Measurements from ENCODE around the gene PKP1.

The PKP1 gene

DNA sequence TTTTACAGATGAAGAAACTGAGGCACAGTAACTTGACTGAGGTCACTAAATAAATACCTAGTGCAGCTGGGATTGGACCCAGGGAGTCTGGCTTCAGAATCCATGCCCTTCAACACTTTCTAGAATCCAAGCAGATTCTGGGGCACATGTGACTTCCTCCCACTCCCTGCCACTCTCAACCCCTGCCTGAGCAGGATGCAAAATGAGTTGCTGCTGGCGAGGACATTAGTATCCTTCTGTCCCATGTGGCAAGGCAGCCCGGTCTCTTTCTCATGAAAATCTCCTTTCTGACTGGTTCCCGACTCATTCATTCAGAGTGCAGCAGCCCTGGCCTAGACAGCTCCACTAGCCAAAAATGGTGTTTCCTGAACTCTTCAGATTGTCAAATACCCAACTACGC is 65.8 kb downstream of the PKP1 start:
- TF ChIP-seq EZH2 (IDR thresholded peaks at IDR 0.05; ENCODE audit: borderline replicate concordance, low read depth, low read length, severe bottlenecking) = no peak
- TF ChIP-seq, protein P1, sequence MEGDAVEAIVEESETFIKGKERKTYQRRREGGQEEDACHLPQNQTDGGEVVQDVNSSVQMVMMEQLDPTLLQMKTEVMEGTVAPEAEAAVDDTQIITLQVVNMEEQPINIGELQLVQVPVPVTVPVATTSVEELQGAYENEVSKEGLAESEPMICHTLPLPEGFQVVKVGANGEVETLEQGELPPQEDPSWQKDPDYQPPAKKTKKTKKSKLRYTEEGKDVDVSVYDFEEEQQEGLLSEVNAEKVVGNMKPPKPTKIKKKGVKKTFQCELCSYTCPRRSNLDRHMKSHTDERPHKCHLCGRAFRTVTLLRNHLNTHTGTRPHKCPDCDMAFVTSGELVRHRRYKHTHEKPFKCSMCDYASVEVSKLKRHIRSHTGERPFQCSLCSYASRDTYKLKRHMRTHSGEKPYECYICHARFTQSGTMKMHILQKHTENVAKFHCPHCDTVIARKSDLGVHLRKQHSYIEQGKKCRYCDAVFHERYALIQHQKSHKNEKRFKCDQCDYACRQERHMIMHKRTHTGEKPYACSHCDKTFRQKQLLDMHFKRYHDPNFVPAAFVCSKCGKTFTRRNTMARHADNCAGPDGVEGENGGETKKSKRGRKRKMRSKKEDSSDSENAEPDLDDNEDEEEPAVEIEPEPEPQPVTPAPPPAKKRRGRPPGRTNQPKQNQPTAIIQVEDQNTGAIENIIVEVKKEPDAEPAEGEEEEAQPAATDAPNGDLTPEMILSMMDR (IDR thresholded peaks at IDR 0.05; ENCODE audit: borderline replicate concordance, extremely low read depth, low read length, poor library complexity, severe bottlenecking) = no peak
- no peak overlapping the region for H3K4me3 ChIP-seq (ENCODE audit: low read depth in 1 of 2, low read length in 2 of 2)
- H3K27me3 ChIP-seq (ENCODE audit: insufficient read depth, low read length, poor library complexity) = no peaks in the 10 kb centered on the region

DNA sequence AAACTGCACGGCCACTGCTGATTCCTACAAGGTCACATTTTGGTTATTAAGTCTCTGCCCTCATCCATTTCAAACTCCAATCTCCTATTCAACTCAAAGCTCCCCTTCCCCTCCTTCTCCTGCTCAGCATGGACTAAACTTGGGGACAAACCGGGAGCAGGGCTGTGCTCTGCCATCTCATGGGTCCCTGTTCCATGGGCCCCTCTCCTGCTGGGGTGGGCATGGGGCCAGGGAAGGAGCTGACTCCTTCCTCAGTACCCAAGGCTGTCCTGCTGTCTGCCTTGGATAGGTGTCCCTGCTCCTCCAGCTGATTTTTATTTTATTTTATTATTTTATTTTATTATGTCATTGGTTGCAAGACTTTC is 67.0 kb downstream of the PKP1 start:
- H3K4me3 ChIP-seq (ENCODE audit: low read depth in 1 of 2, low read length in 2 of 2) = no peak overlapping the region
- ATAC-seq (ENCODE audit: insufficient read depth, low read depth) (no peak), DNase-seq (no peak)
- no peak overlapping the region for H3K9ac ChIP-seq (ENCODE audit: low read depth, low read length)
- no peaks in the 10 kb centered on the region for H3K9me3 ChIP-seq (ENCODE audit: insufficient read depth, low read length, severe bottlenecking)
- H2AFZ ChIP-seq (ENCODE audit: low read depth, low read length) = no peak overlapping the region
- no peaks in the 10 kb centered on the region for H3K79me2 ChIP-seq (ENCODE audit: insufficient read depth, low read length)
- H3K36me3 ChIP-seq (ENCODE audit: insufficient read depth, low read length) = no peaks in the 10 kb centered on the region
- H4K20me1 ChIP-seq (ENCODE audit: insufficient read depth, low read length) = no peaks in the 10 kb centered on the region
- no peak overlapping the region for H3K4me2 ChIP-seq (ENCODE audit: insufficient read depth, low read length)
- H3K27ac ChIP-seq (ENCODE audit: low read length) = no peak overlapping the region
- H3K4me1 ChIP-seq (ENCODE audit: insufficient read depth, low read length) = no peaks in the 10 kb centered on the region
- no peak for TF ChIP-seq EZH2 (IDR thresholded peaks at IDR 0.05; ENCODE audit: borderline replicate concordance, low read depth, low read length, severe bottlenecking)
- TF ChIP-seq, protein P1 (IDR thresholded peaks at IDR 0.05; ENCODE audit: borderline replicate concordance, extremely low read depth, low read length, poor library complexity, severe bottlenecking) = no peak
- no peaks in the 10 kb centered on the region for H3K27me3 ChIP-seq (ENCODE audit: insufficient read depth, low read length, poor library complexity)

More for the DNA sequence above, 65.8 kb downstream of the PKP1 start:
- no peak overlapping the region for H2AFZ ChIP-seq (ENCODE audit: low read depth, low read length)
- H3K36me3 ChIP-seq (ENCODE audit: insufficient read depth, low read length) = no peaks in the 10 kb centered on the region
- H3K9me3 ChIP-seq (ENCODE audit: insufficient read depth, low read length, severe bottlenecking) = no peaks in the 10 kb centered on the region
- no peak for DNase-seq
- no peak for ATAC-seq (ENCODE audit: insufficient read depth, low read depth)
- H3K79me2 ChIP-seq (ENCODE audit: insufficient read depth, low read length) = no peaks in the 10 kb centered on the region
- H4K20me1 ChIP-seq (ENCODE audit: insufficient read depth, low read length) = no peaks in the 10 kb centered on the region
- no peak overlapping the region for H3K4me2 ChIP-seq (ENCODE audit: insufficient read depth, low read length)
- no peak overlapping the region for H3K9ac ChIP-seq (ENCODE audit: low read depth, low read length)
- H3K27ac ChIP-seq (ENCODE audit: low read length) = no peak overlapping the region
- H3K4me1 ChIP-seq (ENCODE audit: insufficient read depth, low read length) = no peaks in the 10 kb centered on the region

DNA sequence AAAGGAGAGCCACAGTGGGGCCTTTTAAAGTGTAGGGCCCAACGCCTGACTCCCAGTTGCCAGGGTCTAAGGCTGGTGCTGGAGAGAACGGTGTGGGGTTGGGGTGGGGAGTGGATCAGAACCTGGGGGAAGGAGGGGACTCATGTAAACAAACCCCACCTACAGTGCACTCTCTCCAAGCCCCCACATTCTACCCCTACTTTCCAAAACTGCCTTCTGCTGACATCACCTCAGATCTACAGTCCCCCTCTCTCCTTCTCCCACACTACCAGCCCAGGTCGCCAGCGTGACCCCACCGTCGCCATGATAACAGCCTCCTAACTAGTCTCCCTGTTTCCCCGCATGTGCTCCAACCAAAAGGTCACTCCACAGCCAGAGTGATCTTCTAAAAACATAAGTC is 67.6 kb downstream of the PKP1 start:
- Histone ChIP-seq H3K4me1 (ENCODE audit: insufficient read depth, low read length) (no peaks in the 10 kb centered on the region), H3K4me2 (ENCODE audit: insufficient read depth, low read length) (no peak overlapping the region), H4K20me1 (ENCODE audit: insufficient read depth, low read length) (no peaks in the 10 kb centered on the region), H3K36me3 (ENCODE audit: insufficient read depth, low read length) (no peaks in the 10 kb centered on the region), H3K27me3 (ENCODE audit: insufficient read depth, low read length, poor library complexity) (no peaks in the 10 kb centered on the region), H2AFZ (ENCODE audit: low read depth, low read length) (no peak overlapping the region), H3K4me3 (ENCODE audit: low read depth in 1 of 2, low read length in 2 of 2) (no peak overlapping the region), H3K9me3 (ENCODE audit: insufficient read depth, low read length, severe bottlenecking) (no peaks in the 10 kb centered on the region), H3K79me2 (ENCODE audit: insufficient read depth, low read length) (no peaks in the 10 kb centered on the region), H3K27ac (ENCODE audit: low read length) (no peak overlapping the region), H3K9ac (ENCODE audit: low read depth, low read length) (no peak overlapping the region)
- ATAC-seq (ENCODE audit: insufficient read depth, low read depth) = no peak
- DNase-seq = no peak
- TF ChIP-seq EZH2 (IDR thresholded peaks at IDR 0.05; ENCODE audit: borderline replicate concordance, low read depth, low read length, severe bottlenecking) = no peak
- TF ChIP-seq, protein P1 (IDR thresholded peaks at IDR 0.05; ENCODE audit: borderline replicate concordance, extremely low read depth, low read length, poor library complexity, severe bottlenecking) = no peak

DNA sequence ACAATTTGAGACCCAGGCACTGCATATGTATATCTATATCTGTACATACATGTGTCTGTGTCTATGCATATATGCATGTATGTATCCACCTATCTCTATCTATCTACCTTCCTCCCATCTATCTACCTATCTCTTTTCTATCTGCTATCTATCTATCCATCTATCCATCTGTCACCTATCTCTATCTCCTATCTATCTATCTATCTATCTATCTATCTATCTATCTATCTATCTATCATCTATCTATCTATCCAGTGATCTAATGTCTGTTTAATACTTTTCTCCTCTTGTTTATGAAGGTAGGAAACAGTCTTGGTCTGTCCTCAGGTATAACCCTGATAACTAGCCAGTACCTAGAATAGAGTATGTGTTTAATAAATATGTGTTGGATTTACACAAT is 68.3 kb downstream of the PKP1 start:
- Histone ChIP-seq H2AFZ (ENCODE audit: low read depth, low read length) (no peak overlapping the region), H3K9ac (ENCODE audit: low read depth, low read length) (no peak overlapping the region), H3K4me1 (ENCODE audit: insufficient read depth, low read length) (no peaks in the 10 kb centered on the region), H4K20me1 (ENCODE audit: insufficient read depth, low read length) (no peaks in the 10 kb centered on the region), H3K4me3 (ENCODE audit: low read depth in 1 of 2, low read length in 2 of 2) (no peak overlapping the region), H3K36me3 (ENCODE audit: insufficient read depth, low read length) (no peaks in the 10 kb centered on the region), H3K27ac (ENCODE audit: low read length) (no peak overlapping the region), H3K79me2 (ENCODE audit: insufficient read depth, low read length) (no peaks in the 10 kb centered on the region), H3K9me3 (ENCODE audit: insufficient read depth, low read length, severe bottlenecking) (no peaks in the 10 kb centered on the region), H3K27me3 (ENCODE audit: insufficient read depth, low read length, poor library complexity) (no peaks in the 10 kb centered on the region), H3K4me2 (ENCODE audit: insufficient read depth, low read length) (no peak overlapping the region)
- ATAC-seq (ENCODE audit: insufficient read depth, low read depth) = no peak
- TF ChIP-seq EZH2 (IDR thresholded peaks at IDR 0.05; ENCODE audit: borderline replicate concordance, low read depth, low read length, severe bottlenecking) = no peak
- TF ChIP-seq, protein P1 (IDR thresholded peaks at IDR 0.05; ENCODE audit: borderline replicate concordance, extremely low read depth, low read length, poor library complexity, severe bottlenecking) = no peak
- no peak for DNase-seq

Measured in DND-41 (cell line).